Mucosa of stomach (tissue), 1 donor: ENCODE data around the gene STEAP3.

ENCODE experiments used
- H3K27me3 ChIP-seq: one replicate; pipeline ENCODE4 v1.7.0; 2013; ENCODE audit warnings: mild to moderate bottlenecking, low read length; ENCODE audit not compliant: control insufficient read depth, insufficient read depth
- H3K36me3 ChIP-seq: one replicate; pipeline ENCODE4 v1.7.0; 2013; ENCODE audit warnings: low read length; ENCODE audit not compliant: control insufficient read depth, insufficient read depth
- H3K4me1 ChIP-seq: one replicate; pipeline ENCODE4 v1.7.0; 2013; ENCODE audit warnings: mild to moderate bottlenecking, low read length; ENCODE audit not compliant: control insufficient read depth, insufficient read depth
- H3K4me3 ChIP-seq: one replicate; pipeline ENCODE4 v1.7.0; 2013; ENCODE audit warnings: low read length
- H3K9ac ChIP-seq: one replicate; pipeline ENCODE4 v1.7.0; 2013; ENCODE audit warnings: mild to moderate bottlenecking, low read length, moderate library complexity
- H3K9me3 ChIP-seq: one replicate; pipeline ENCODE4 v1.7.0; 2013; ENCODE audit warnings: mild to moderate bottlenecking, low read length, moderate library complexity; ENCODE audit not compliant: control insufficient read depth
- donor health status: Pancreatic carcinoma.

Gene STEAP3

GRCh38 chr2:119295688-119296375 lies 72.2 kb downstream of the STEAP3 start:
- Histone ChIP-seq H3K4me1 (peaks cover 13% of the 10 kb centered on the region), H3K36me3 (no peaks in the 10 kb centered on the region), H3K27me3 (no peaks in the 10 kb centered on the region), H3K9ac (no peak overlapping the region), H3K4me3 (no peak overlapping the region), H3K9me3 (no peaks in the 10 kb centered on the region)

DNA sequence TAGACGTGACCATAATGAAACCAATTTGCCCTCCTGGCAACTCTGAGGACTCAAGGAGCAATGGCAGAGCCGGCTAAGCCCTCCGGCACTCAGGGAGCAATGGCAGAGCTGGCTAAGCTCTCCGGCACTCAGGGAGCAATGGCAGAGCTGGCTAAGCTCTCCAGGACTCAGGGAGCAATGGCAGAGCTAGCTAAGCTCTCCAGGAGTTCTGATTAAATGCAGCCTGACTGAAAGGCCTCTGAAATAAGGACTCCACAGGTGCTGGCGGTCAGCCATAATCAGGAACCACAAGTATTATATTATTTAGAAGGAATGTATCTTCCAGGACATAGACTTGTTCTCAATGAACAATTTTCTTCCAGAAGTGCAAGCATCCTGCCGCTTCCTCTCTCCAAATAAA lies 77.8 kb downstream of the STEAP3 start:
- no peaks in the 10 kb centered on the region for H3K27me3 ChIP-seq
- H3K9ac ChIP-seq, result no peak overlapping the region
- H3K4me1 ChIP-seq, result peaks cover 4% of the 10 kb centered on the region
- no peaks in the 10 kb centered on the region for H3K36me3 ChIP-seq
- H3K9me3 ChIP-seq, result no peaks in the 10 kb centered on the region
- no peak overlapping the region for H3K4me3 ChIP-seq

- peaks cover 4% of the 10 kb centered on the region for H3K4me1 ChIP-seq
- H3K4me3 ChIP-seq, result no peak overlapping the region
- H3K27me3 ChIP-seq, result no peaks in the 10 kb centered on the region
- H3K9me3 ChIP-seq, result no peaks in the 10 kb centered on the region
- H3K9ac ChIP-seq, result no peak overlapping the region
- no peaks in the 10 kb centered on the region for H3K36me3 ChIP-seq
Observed at GRCh38 chr2:119304847-119305246, 81.2 kb downstream of the STEAP3 start.

DNA sequence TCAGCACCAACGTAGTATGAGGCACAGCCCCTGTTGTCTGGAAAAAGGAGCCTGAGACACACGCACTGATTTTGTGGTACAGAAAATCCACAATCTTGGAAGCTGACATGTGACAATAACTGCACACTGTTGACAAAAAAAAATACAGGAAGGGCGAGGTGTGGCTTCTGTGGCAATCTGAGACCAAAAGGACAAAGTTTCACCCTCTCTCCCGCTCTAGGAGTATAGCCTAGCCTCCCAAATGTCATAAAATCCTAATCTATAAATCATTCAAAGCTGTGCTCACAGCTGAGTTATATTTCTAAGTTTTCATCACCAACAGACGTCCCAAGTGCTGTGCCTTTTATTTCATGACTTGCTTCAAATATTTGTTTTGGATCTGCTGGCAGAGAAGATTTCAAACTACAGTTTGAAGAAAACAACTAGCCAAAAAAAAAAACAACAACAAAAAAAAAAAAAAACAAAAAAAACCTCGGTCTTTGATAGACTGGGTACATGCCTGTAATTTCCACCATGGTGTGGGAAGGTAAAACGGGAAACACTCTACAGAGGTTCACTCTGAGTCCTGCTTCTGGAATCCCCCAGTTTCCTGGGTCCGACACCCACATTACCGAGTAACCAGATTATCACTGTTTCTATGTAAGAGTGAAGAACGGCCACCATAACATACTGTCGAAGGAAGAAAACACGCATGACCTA lies 82.0 kb downstream of the STEAP3 start:
- peaks cover 4% of the 10 kb centered on the region for H3K4me1 ChIP-seq
- no peaks in the 10 kb centered on the region for H3K36me3 ChIP-seq
- no peaks in the 10 kb centered on the region for H3K27me3 ChIP-seq
- H3K9me3 ChIP-seq, result no peaks in the 10 kb centered on the region
- H3K9ac ChIP-seq, result no peak overlapping the region
- H3K4me3 ChIP-seq, result no peak overlapping the region

- Histone ChIP-seq H3K27me3 (no peaks in the 10 kb centered on the region), H3K9ac (no peak overlapping the region), H3K4me3 (no peak overlapping the region), H3K4me1 (peaks cover 4% of the 10 kb centered on the region), H3K9me3 (no peaks in the 10 kb centered on the region), H3K36me3 (no peaks in the 10 kb centered on the region)
Observed at GRCh38 chr2:119306196-119306590, 82.6 kb downstream of the STEAP3 start.

DNA sequence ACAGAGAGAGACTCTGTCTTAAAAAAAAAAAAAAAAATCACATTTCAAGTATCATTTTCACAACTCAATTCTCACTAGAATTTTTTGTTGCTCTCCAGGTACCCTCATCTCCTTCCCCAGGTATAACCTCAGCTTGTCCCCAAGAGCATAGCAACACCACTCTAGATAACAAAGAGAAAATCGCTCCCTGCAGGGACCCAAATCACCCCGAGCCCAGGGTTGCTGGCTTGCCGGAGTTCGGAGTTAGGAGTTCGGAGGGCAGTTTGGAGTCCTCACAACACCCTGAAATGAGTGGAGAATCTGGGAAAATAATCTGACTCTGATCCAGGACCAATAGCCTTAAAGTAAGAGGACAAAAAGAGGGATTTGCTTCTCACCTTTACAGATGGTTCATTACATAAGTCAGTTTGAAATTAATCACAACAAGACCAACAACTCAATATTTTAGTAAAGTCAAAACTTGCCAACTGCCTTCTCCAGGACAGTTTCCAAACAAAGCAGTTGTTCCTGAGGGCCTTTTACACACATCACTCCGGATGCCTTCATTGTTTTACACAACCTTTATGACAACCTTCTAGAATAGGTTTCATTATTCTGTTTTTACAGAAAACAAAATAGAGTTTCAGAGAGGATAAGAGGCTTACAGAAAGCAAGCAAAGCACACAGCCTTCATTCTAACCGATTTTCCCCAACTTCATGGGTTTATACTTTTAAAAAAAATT lies 83.9 kb downstream of the STEAP3 start:
- H3K4me3 ChIP-seq, result no peak overlapping the region
- peaks cover 4% of the 10 kb centered on the region for H3K4me1 ChIP-seq
- no peaks in the 10 kb centered on the region for H3K27me3 ChIP-seq
- no peaks in the 10 kb centered on the region for H3K9me3 ChIP-seq
- H3K9ac ChIP-seq, result no peak overlapping the region
- no peaks in the 10 kb centered on the region for H3K36me3 ChIP-seq

- Histone ChIP-seq H3K36me3 (no peaks in the 10 kb centered on the region), H3K27me3 (no peaks in the 10 kb centered on the region), H3K4me1 (peaks cover 11% of the 10 kb centered on the region), H3K9ac (no peak overlapping the region), H3K9me3 (no peaks in the 10 kb centered on the region), H3K4me3 (no peak overlapping the region)
Observed at GRCh38 chr2:119308793-119309330, 85.2 kb downstream of the STEAP3 start.

- Histone ChIP-seq H3K9ac (no peak overlapping the region), H3K4me3 (no peak overlapping the region), H3K36me3 (no peaks in the 10 kb centered on the region), H3K4me1 (peaks cover 22% of the 10 kb centered on the region), H3K27me3 (no peaks in the 10 kb centered on the region), H3K9me3 (no peaks in the 10 kb centered on the region)
Observed at GRCh38 chr2:119311371-119311770, 87.7 kb downstream of the STEAP3 start.

DNA sequence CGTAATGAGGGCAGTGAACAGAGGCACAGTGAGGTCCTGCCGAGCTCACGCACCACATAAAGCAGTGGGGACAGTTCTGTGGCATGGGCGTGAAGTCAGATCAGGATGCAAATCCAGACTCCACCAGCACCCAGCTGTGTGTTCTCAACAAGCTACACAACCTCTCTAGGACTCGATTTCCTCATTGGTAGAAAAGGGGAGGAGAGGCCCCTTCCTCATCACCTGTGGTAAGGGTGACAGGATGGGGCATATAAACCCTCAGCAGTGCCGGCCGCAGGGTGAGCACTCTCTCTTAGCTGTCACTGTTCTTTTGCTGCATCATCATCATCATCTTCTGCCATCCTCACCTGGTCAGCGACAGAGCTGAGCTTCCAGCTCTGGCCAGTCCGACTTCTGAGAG lies 88.2 kb downstream of the STEAP3 start:
- no peaks in the 10 kb centered on the region for H3K36me3 ChIP-seq
- H3K9ac ChIP-seq, result no peak overlapping the region
- H3K27me3 ChIP-seq, result no peaks in the 10 kb centered on the region
- no peaks in the 10 kb centered on the region for H3K9me3 ChIP-seq
- peaks cover 26% of the 10 kb centered on the region for H3K4me1 ChIP-seq
- no peak overlapping the region for H3K4me3 ChIP-seq
